Hematopoietic multipotent progenitor cell treated with erythropoietin and hydrocortisone succinate and interleukin-3 and kit ligand, for 8 days (in vitro differentiated cells): ENCODE results near the gene DMBX1.
A peak's percentile ranks its signal among the peaks of the same experiment; 100 is the strongest.

Experiments
- DNase-seq: peaks from one replicate; pipeline ENCODE4 v3.0.0-alpha.2; 2015

DMBX1 gene

DNA sequence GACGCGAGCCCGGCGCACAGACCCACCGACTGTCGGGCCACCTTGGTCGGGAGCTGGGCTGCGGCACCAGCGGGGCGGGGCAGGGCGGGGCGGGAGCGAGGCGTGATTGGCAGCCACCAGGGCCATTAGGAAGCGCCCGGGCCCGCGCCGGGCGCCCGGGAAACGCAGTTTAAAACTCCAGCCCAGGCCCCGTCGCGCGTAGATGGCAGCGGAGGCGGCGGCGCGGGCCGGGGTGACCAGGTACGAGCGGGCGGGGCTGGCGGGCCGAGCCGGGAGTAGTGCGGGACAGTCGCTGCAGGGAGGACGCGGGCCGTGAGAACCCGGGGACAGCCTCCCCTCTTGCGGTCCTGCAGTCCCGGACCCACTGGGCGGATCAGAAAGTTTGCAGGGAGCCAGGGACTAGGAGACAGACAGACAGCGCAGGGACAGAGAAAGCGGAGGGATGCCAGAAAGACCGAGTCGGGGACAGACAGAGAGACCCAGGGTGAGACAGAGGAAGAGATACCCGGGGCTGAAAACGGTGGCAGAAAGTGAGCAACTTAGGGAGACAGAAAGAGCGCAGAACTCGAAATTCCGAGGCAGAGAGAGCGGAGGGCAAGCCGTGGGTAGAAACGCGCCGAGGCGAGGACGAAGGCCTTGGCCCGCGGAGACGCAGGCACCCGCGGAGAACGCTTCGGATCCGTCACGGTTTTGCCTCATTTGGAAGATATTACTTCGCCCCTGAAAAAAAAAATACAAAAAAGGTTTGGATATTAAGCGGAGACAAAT lies at the start of gene DMBX1:
DMBX1 (plus strand) TSS at position 199 of the 768 bp plus-strand sequence. CDS start 17,175 bp downstream, outside the sequence.
- DNase-seq: peak; percentile 50

DNA sequence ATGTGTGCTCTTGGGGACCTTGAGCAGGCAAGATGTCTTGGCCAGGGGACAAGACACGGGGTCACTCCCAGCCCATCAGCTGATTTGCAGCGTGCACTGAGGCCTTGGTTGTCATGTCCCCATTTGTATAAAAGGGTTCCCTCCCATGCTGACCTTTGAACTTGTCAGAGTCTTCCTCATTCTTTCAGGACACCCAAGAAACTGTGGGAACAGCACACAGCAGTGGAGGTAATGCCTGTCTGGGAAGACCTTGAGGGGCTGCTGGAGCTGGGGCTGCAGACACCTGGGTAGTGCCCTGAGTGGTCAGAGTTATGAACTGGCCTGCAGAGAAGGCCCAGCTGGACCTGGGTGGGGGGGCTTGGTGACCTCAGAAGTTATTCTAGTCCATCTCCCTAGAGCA lies 49.2 kb upstream of the DMBX1 start:
- DNase-seq: no peak

- DNase-seq: peak; percentile 96
These were observed 47.1 kb upstream of the DMBX1 start for GRCh38 chr1:46442317-46443161.

DNA sequence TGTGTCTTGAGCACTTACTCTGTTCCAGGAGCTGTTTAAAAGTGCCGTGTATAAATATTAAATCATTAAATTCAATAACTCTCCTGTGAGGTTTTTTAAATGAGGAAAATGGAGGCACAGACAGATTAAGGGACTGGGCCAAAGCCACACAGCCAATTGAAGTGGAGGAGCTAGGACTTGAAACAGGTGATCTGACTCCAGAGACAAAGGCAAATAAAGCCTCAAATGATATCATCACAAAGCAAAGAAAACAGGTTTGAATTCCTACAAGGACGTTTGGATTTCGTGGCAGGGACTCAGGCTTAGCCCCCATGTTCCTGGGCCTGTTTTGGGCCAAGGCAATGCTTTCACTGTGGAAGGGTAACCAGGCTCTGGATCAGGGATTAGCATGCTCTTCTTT lies 45.2 kb upstream of the DMBX1 start:
- DNase-seq: no peak

DNA sequence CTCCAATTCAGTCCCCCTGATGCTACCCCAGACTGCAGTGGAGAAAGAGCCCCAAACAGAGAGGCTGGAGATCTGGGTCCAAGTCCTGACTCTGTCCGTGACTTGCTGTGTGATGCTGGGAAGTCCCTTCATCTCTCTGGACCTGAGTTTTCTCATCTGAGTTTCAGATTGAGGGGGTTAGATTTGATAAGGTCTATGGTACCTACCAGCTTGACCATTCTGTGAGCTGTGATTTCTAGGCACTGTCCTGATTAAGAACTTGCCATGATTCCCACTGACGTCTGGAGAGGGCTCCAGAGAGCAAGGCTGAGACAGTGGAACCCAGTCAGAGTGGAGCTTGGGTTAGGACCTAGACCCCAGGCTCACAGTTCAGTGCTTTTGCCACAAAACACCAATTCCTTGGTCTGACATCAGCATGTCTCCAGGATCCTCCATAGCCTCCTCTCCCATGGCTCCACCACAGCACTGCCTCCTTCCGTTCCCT lies 43.8 kb upstream of the DMBX1 start:
- no peak for DNase-seq

GRCh38 chr1:46446646-46447498 lies 42.8 kb upstream of the DMBX1 start:
- DNase-seq: peak; percentile 79

DNA sequence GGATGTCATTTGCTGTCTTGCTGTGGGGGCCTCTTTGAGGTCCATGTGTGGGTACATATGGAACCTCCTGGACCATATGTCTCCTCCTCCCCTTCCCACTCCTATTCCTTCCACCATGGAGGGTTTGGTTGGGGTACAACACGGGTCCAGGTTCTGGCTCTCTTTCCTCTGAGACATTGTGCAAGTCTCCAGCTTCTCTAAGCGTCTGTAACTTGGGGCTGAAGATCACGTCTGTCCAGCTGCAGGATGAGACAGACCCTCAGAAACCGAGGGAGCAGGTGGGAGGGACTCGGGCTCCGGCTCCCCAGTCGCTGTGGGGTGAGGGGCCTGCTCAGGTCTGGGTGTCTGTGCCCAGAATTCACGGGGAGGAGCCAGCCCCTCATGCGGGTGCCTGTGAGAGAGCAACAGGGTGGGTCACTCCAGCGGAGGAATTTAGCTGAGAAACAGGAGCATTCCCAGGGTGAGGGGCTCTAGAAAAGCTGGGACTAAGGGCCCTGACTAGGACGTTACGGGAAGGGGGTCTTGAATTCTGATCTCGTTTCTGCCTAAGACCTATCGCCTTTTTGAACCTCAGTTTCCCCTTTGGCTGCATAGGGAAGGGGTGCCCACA lies 42.0 kb upstream of the DMBX1 start:
- no peak for DNase-seq

DNA sequence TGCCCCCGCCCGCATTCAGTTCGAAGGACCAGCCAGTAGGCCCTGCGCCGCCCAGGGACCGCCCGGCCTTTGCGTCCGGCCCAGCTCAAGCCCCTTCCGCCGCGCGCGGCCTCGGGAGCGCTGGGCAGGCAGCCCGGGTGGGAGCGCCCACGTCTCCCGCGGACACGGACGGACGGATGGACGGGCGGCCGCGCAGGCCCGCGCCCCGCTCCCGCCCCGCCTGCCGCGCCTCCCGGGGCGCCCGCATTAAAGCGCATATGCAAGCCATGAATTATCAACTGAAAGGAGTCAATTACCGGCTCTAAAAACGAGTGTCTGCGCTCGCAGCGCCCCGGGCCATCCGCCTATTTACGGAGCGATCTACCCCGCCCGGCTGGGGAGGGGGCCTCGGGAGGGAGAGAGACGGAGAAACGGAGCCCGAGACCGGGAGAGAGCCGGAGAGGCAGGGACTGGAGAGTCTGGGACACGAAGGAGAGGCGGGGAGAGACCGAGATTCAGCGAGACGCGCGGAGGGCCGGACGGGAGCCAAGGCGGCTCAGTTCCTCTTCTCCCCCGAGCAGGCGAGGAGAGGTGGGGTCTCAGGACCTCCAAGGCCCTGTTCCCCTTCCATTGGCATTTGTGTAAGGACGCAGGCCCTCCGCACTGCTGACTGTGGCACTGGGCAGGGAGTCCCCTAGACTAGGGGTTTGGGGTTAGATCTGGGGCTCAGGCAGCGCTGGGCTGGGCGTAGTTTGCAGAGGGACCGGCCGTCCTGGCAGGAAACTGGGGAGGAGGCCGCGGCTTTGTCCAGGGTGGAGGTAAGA lies 41.3 kb upstream of the DMBX1 start:
- DNase-seq: no peak

GRCh38 chr1:46449223-46450159 lies 40.1 kb upstream of the DMBX1 start:
- DNase-seq: peak; percentile 47

DNA sequence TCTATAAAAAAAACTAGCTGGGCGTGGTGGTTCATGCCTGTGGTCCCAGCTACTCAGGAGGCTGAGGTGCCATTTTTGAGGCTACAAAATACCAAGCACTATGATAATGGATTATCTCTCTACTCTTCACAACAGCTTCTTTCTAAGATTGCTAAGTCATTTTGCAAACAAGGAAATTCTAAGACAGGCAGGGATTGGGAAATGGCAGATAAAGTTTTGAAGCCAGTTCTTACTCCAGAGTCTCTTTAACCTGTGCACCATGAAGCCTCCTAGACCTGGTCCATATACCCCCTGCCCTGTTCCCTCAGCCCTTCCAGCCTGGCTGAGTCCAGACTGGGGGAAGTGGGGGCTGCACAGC lies 39.5 kb upstream of the DMBX1 start:
- no peak for DNase-seq

DNA sequence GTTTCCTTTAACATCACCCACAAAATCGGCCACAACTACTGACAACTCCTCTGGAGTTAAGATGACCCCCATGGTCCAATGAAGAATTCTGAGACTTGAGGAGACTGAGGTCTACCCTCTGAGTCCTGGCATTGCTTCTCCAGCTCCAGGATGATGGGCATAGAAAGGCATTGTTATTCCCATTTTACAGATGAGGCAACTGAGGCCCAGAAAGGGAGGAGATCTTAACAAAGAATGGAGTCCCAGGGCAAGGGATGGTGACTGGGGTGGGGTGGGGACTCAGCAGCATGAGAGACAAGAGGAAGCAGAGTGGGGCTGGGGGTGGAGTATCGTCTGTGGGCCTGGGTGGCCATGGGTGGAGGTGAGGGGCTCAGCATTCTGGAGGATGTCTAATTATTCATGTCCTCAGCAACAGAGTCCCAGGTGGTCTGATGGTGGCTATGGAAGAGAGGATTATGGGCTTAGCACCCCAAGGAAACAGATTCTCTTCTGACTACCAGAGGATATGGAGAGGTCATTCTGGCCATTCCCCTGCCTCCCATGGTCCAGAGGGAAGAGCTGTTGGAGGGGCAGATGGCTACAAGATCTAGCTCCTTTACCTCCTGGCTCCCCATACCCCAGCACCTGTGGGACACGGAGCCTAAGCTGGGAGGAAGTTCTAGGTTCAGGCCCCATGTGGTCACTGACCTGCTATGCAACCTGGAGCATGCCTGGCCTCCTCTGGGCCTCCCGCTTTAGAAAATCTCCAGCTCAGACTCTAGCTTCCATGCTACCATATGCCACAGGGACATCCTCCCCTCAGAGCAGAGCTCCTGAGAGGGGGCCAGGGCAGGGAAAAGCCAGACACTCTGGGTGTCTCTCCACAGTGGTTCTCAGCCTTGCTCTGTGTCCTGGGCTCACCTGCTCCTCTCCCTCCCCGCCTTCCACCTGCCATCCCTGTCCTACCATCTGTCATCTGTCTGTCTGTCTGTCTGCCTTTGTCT lies 37.4 kb upstream of the DMBX1 start:
- no peak for DNase-seq

GRCh38 chr1:46452931-46453325 lies 36.7 kb upstream of the DMBX1 start:
- no peak for DNase-seq

DNA sequence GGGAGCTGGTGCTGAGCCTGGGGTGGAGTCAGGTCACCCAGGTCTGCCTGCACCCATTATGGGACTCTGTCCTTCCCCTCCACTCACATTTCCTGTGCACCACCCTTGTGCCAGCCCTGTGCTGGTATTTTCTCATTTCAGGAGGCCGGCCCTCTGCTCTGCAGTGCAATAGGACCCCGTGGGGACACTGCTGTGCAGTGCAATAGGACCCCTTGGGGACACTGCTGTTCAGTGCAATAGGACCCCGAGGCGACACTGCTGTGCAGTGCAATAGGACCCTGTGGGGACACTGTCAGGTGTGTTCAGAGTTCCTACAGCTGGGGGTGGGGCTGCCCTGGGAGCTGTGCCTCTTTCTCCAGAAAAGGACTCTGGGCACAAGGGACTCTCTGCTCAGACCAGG lies 36.2 kb upstream of the DMBX1 start:
- no peak for DNase-seq

- no peak for DNase-seq
These were observed 33.7 kb upstream of the DMBX1 start for GRCh38 chr1:46455951-46456350.

- DNase-seq: no peak
These were observed 33.1 kb upstream of the DMBX1 start for GRCh38 chr1:46456411-46456963.

DNA sequence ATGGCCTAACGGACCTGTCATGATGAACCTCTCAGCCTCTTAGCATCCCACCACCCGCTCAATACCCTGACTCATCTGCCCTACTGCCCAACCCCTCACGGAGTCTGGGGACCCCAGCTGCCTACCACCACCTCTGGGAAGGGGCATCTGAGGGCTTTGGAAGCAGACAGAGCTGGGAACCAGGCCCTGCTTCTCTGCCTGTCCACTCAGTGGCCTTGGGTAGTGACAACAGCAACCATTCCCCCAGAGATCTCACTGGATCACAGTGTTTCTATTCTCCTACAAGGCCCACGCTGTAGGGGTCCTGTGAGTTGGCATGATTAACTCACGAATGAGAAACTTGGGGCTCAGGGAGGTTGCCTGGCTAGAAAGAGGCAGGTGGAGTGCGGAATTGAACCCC lies 32.5 kb upstream of the DMBX1 start:
- no peak for DNase-seq

DNA sequence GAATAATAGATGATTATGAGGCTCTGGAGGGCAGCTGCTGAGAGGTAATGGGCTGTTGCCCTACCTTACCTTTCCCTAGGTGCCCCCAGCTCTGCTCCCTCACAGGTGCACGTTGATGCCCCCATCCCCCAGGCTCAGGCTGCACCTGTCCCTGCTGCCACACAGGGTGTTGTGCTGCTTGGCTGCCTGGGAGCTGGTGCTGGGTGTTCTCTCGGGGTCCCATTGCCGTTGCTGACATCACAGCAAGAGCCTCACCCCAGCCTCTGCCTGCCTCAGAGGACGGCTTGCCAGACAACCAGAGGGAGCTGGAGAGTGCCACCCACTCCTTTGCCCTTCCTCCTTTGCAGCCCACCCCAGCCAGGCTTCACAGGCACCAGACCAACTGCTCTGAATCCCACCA lies 31.4 kb upstream of the DMBX1 start:
- no peak for DNase-seq

GRCh38 chr1:46458846-46459245 lies 30.8 kb upstream of the DMBX1 start:
- no peak for DNase-seq

DNA sequence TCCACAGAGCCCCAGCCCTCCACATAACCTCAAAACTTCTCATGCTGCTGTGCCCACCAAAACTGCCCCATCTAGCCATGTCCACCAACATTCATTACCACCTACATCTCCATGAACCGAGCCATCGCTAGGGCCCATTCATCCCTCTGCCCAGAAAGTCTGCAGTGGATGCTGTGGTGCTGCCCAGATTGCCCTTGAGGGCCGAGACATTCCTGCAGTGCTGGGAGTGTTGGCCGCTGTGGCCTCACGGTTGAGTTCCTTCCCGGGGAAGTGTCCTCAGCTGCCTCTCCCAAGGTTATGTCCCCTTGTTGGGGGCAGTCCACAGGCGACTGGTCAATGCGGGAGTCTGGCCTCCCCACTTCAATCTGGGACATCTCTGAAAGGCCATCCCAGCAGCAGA lies 30.3 kb upstream of the DMBX1 start:
- DNase-seq: no peak
